ENCODE measurements around the gene TUBA1C.
"Not testable (repeated sequence)": the region's sequence is repeated elsewhere in the genome, so short reads cannot be mapped to it uniquely, and the experiment has no call there.

Gene TUBA1C

GRCh38 chr12:49283541-49284429 is 18.9 kb downstream of the TUBA1C start:
- no peak for DNase-seq

DNA sequence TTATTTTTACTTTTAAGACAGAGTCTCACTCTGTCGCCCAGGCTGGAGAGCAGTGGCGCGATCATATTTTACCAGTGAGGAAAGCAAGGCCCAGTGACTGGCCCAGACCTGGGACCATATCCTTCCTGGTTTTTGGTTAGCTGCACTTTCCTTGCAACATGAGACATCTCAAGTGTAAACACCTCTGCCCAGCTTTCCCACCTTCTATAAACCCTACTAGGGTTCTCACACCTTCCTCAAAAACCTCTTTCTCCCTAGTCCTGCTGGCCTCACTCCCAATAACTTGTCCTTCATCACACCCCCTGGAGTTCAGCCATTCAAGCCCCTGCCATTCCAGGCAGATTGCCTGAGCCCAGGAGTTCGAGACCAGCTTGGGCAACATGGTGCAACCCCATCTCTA is 19.8 kb downstream of the TUBA1C start:
- no peak for DNase-seq

- DNase-seq = no peak
These were observed 23.0 kb downstream of the TUBA1C start for GRCh38 chr12:49287876-49288275.

DNA sequence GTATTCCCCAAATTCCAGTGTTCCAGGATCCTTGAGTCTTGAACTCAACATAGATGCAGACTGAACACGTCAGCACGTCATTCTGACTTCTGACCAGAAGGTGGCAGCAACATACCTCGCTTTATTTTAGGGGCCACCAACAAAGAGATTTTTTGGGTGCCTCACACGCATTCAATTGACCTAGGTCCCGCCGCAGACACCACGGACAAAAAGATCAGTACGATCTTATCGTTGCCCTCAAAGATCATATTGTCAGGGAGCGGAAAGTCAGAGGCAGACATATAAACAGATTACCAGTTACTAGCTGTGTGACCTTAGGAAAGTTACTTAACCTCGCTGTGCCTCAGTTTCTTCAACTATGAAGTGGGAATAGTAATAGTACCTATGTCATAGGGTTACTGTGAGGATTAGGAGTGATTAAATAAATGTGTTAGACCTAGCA is 23.6 kb downstream of the TUBA1C start:
- peak; percentile 22 for DNase-seq

GRCh38 chr12:49288922-49289555 is 24.2 kb downstream of the TUBA1C start:
- DNase-seq = no peak

GRCh38 chr12:49292729-49293055 is 27.8 kb downstream of the TUBA1C start:
- DNase-seq = no peak

DNA sequence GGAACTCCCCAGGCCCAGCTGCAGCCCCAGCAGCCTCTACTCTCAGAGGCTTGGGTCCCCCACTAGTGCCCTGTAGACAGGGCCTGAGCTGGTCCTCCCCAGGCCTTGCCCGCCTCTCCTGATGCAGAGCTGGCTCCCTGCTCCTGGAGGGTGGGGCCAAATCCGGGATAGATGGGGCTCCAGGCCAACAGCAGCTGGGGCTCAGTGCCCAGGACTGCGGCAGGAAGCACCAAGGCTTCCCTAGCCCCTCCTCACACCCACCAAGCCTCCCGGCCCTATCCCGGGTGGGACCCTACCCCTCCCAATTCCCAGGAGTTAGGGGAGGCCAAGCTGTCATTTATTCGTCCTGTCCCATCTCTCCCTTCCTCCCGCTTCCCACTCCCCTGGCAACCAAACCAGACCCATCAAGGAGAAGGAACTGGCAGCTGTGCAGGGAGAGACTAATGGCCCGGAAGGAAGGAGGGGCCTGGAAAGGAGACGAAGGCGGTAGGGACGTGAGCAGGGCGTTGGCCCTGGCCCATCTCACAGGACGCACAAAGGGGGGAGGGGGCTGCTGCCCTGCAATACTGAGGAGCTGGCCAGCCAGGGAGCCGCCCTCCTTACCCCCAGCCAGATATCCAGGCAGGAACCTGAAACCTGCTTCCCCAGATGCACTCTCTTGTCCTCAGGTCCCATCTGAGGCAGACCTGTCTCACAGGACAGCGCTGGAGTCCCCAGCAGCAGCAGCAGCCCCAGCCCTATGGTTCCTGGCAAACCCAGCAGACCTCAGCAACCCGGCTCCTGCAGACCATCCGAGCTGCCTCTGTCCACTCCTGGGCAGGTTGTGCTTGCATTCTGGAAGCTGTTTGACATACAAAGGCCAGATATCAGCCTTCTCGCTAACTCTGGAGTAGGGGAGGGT is 28.4 kb downstream of the TUBA1C start:
- peak; percentile 42 for DNase-seq

DNA sequence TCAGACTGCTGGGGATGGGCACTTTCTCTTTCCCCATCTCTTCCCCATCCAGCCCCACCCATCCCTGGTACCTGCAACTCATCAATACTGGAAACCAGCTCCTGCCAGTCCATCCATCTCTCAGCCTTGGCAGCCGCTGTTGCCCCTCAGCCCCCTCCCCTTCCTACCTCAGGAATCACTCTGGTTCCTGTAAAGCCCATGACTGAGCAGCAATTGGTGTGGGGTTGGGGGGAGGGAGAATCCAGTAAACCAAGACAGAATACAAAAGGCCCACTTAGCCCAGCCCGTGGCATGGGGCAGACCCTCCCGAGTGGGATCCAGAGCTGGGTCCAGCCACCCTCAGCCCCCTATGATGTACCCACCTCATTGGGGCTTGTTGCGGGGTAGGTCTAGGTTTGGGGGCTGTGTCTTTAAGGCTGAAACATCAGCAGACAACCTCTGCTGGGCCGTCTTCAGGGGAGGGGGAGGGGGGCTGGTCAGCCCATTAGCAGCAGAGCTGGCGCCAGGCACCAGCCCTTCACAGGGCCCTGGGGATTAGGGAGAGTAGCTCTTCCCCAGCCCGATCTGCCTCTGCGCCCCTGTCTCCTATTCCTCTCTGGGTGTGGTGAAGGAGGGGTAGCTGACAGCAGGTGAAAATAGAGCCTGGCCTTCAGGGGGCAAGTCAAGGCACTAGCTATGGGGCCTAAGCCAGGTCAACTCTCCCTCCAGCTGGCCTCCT is 29.4 kb downstream of the TUBA1C start:
- DNase-seq = no peak

- DNase-seq = no peak
These were observed 29.9 kb downstream of the TUBA1C start for GRCh38 chr12:49294804-49295081.

DNA sequence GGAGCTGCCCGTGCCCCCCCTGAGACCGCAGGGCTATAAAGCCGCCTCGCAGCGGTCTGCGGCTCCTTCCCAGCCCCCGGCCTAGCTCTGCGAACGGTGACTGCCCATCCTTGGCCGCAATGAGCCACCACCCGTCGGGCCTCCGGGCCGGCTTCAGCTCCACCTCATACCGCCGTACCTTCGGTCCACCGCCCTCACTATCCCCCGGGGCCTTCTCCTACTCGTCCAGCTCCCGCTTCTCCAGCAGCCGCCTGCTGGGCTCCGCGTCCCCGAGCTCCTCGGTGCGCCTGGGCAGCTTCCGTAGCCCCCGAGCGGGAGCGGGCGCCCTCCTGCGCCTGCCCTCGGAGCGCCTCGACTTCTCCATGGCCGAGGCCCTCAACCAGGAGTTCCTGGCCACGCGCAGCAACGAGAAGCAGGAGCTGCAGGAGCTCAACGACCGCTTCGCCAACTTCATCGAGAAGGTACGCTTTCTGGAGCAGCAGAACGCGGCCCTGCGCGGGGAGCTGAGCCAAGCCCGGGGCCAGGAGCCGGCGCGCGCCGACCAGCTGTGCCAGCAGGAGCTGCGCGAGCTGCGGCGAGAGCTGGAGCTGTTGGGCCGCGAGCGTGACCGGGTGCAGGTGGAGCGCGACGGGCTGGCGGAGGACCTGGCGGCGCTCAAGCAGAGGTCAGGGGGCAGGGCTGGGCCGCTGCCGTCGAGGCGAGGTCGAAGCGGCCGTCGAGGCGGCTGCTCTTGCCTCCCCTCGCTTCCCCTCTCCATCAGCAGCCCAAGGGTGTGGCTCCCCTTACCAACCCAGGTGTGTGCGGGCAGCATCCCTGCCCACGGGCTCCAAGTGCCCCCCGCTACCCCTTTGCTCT is 30.4 kb downstream of the TUBA1C start, which contains the start of gene PRPH:
Gene PRPH, plus strand, starts transcription at position 66 of the 855 bp plus-strand sequence. Its CDS starts 54 bp downstream, at position 120.
- DNase-seq = no peak

GRCh38 chr12:49296034-49296835 is 31.4 kb downstream of the TUBA1C start:
- DNase-seq = peak; percentile 47

- peak; percentile 35 for DNase-seq
These were observed 32.2 kb downstream of the TUBA1C start for GRCh38 chr12:49296836-49297694.

GRCh38 chr12:49297695-49298060 is 32.8 kb downstream of the TUBA1C start:
- no peak for DNase-seq

GRCh38 chr12:49298160-49298559 is 33.3 kb downstream of the TUBA1C start:
- no peak for DNase-seq

- DNase-seq = no peak
These were observed 36.9 kb downstream of the TUBA1C start for GRCh38 chr12:49301760-49302159.

DNA sequence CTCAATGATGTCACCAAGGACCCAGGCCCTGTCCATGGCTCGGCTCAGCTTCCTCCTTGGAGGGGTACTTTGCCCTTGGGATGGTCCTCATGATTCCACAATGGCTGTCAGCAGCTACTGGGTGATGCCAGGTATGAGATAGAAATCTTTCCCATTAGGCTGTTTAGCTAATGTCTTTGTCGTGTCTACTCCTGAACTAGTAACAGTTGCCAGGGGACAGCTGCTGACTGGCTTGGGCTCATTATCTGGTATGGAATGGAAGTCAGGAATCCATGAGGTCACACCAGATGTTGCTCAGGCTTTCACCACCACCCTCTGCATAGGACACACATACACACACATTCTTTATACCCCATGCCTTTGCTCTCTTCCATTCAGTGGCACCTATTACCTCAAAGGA is 39.3 kb downstream of the TUBA1C start:
- no peak for DNase-seq

GRCh38 chr12:49305762-49306510 is 41.1 kb downstream of the TUBA1C start:
- DNase-seq = no peak

DNA sequence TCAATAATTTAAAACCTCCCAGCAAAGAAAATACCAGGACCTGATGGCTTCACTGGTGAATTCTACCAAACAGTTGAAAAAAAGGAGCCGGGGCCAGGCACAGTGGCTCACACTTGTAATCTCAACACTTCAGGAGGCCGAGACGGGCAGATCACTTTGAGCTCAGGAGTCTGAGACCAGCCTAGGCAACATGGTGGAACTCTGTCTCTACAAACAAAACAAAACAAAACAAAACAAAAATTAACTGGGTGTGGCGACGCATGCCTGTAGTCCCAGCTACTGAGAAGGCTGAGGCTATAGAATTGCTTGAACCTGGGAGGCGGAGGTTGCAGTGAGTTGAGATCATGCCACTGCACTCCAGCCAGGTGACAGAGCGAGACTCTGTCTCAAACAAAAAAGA is 44.5 kb downstream of the TUBA1C start:
- DNase-seq = no peak

- DNase-seq = not testable (repeated sequence)
These were observed 45.6 kb downstream of the TUBA1C start for GRCh38 chr12:49310451-49311000.

Data from NCI-H2029 (cell line).